ENCODE measurements around the gene MRFAP1L1.
"Not testable (repeated sequence)": the region's sequence is repeated elsewhere in the genome, so short reads cannot be mapped to it uniquely, and the experiment has no call there.

MRFAP1L1 gene

GRCh38 chr4:6674500-6675149, 35.0 kb downstream of the MRFAP1L1 start:
- H3K27me3 ChIP-seq (replicated peaks), result no peaks in the 10 kb centered on the region
- H3K36me3 ChIP-seq (replicated peaks), result peaks cover 3% of the 10 kb centered on the region
- peak overlapping the region; percentile 69 for H3K4me3 ChIP-seq (ENCODE audit: low read depth, low read length)
- no peak overlapping the region for H3K27ac ChIP-seq
- peak; percentile 57 for TF ChIP-seq CTCF (IDR thresholded peaks at IDR 0.05; ENCODE audit: low read depth, low read length, missing control alignments)
- in situ Hi-C loops (cut with HindIII; ENCODE audit: low pct_ligation_motif_present, low sequenced_read_pairs), result no loop called here
- peak; percentile 7 for DNase-seq

DNA sequence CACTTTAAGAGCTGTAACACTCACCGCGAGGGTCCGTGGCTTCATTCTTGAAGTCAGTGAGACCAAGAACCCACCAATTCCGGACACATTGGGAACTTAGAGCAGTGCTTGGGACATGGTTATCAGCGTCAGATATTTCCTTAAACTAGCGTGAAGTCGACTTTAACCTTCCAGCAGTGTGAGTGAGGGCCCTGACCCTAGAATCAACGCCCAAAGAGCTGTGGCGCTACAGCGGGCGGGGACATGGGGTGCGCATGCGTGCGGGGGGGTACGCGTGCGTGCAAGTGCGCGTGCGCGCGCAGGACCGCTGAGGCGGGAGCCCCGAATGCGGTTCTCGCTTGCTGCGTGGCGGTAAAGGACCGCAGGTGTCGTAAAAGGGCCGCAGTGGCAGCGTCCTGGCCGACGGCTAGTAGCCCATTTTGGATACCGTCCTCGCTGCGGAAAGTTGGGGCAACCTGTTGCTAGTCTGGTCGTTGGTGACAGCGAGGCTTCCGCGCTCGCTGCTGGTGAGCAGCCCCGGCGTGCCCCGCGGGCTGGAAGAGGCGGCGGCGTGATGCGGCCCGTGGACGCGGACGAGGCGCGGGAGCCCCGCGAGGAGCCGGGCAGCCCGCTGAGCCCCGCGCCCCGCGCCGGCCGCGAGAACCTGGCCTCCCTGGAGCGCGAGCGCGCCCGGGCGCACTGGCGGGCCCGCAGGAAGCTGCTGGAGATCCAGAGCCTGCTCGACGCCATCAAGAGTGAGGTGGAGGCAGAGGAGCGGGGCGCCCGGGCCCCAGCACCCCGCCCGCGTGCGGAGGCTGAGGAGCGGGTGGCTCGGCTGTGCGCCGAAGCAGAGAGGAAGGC, 35.8 kb downstream of the MRFAP1L1 start:
- Histone ChIP-seq H3K27ac (peak overlapping the region; percentile 15), H3K27me3 (replicated peaks) (no peaks in the 10 kb centered on the region), H3K36me3 (replicated peaks) (peaks cover 3% of the 10 kb centered on the region), H3K4me3 (ENCODE audit: low read depth, low read length) (peak overlapping the region; percentile 69)
- DNase-seq, result peak; percentile 86
- no peak for TF ChIP-seq CTCF (IDR thresholded peaks at IDR 0.05; ENCODE audit: low read depth, low read length, missing control alignments)
- in situ Hi-C loops (cut with HindIII; ENCODE audit: low pct_ligation_motif_present, low sequenced_read_pairs), result no loop called here

DNA sequence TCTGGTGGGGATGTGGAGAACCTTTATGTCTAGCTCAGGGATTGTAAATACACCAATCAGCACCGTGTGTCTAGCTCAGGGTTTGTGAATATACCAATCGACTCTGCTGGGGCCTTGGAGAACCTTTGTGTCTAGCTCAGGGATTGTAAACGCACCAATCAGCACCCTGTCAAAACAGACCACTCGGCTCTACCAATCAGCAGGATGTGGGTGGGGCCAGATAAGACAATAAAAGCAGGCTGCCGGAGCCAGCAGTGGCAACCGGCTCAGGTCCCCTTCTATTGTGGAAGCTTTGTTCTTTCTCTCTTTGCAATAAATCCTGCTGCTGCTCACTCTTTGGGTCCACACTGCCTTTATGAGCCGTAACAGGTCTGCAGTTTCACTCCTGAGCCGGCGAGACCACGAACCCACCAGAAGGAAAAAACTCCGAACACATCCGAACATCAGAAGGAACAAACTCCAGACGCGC, 36.4 kb downstream of the MRFAP1L1 start:
- H3K36me3 ChIP-seq (replicated peaks); H3K27me3 ChIP-seq (replicated peaks); in situ Hi-C loops (cut with HindIII; ENCODE audit: low pct_ligation_motif_present, low sequenced_read_pairs): not testable (repeated sequence)
- peak; percentile 39 for DNase-seq
- Histone ChIP-seq H3K4me3 (ENCODE audit: low read depth, low read length) (peak overlapping the region; percentile 69), H3K27ac (peak overlapping the region; percentile 15)

- in situ Hi-C loops (cut with HindIII; ENCODE audit: low pct_ligation_motif_present, low sequenced_read_pairs); H3K36me3 ChIP-seq (replicated peaks); H3K27ac ChIP-seq; H3K27me3 ChIP-seq (replicated peaks); DNase-seq; H3K4me3 ChIP-seq (ENCODE audit: low read depth, low read length): not testable (repeated sequence)
These were observed 37.0 kb downstream of the MRFAP1L1 start for GRCh38 chr4:6672541-6673190.

DNA sequence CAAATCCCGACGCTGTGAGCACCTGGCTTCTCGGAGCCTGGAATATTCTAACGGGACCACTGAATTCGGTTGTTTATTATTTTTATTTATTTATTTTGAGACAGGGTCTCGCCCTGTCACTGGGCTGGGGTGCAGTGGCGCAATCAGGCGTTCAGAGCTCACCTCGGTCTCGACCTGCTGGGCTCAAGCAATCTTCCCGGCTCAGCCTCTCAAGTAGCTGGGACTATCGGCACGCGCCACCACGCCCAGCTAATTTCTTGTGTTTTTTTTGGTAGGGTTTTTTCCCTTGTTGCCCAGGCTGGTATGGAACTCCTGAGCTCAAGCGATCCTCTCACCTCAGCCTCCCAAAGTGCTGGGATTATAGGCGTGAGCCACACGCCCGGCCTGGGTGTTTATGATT, 37.5 kb downstream of the MRFAP1L1 start:
- in situ Hi-C loops (cut with HindIII; ENCODE audit: low pct_ligation_motif_present, low sequenced_read_pairs), result no loop called here
- no peak overlapping the region for H3K27ac ChIP-seq
- H3K4me3 ChIP-seq (ENCODE audit: low read depth, low read length), result no peak overlapping the region
- H3K27me3 ChIP-seq (replicated peaks), result no peaks in the 10 kb centered on the region
- TF ChIP-seq CTCF (IDR thresholded peaks at IDR 0.05; ENCODE audit: low read depth, low read length, missing control alignments), result no peak
- peaks cover 3% of the 10 kb centered on the region for H3K36me3 ChIP-seq (replicated peaks)
- no peak for DNase-seq

DNA sequence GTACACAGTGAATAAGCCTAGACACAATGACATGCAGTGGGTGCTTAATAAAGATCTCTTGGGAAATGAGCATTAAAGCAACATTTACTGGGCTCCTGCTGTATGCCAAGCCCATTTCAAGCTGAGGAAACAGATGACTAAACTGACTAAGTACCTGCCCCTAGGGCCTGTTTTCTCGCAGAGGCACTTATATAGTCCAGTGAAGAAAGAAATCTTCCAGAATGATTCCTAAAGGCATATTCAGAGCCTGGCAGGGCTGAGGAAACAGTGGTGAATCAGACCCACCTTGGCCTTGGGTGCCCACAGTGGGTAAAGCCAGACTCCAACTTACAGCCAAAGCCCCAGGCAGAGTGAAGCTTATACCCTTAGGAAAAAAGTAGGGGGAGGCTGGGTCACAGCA, 38.0 kb downstream of the MRFAP1L1 start:
- in situ Hi-C loops (cut with HindIII; ENCODE audit: low pct_ligation_motif_present, low sequenced_read_pairs), result no loop called here
- TF ChIP-seq CTCF (IDR thresholded peaks at IDR 0.05; ENCODE audit: low read depth, low read length, missing control alignments), result no peak
- H3K27ac ChIP-seq, result no peak overlapping the region
- H3K36me3 ChIP-seq (replicated peaks), result peaks cover 3% of the 10 kb centered on the region
- no peak overlapping the region for H3K4me3 ChIP-seq (ENCODE audit: low read depth, low read length)
- H3K27me3 ChIP-seq (replicated peaks), result no peaks in the 10 kb centered on the region
- no peak for DNase-seq
